Left ventricle myocardium inferior (tissue), 1 donor: ENCODE measurements around the gene WNT8A. TPM values are rescaled to one million over a fixed set of nuclear protein-coding genes. Genes with fewer than 3 reads are reported as not detected.
"Not testable (repeated sequence)": the region's sequence is repeated elsewhere in the genome, so short reads cannot be mapped to it uniquely, and the experiment has no call there.

Experiments used
- DNase-seq: peaks from one replicate; pipeline ENCODE4 v3.0.0-alpha.2; 2020
- H3K27ac ChIP-seq: fragments of 200-600 bp; replicated peaks from 2 replicates; pipeline ENCODE4 v1.8.0; 2021
- H3K27me3 ChIP-seq: fragments of 200-600 bp; 2 replicates; pipeline ENCODE4 v1.8.0; 2021; ENCODE audit warnings: low read depth
- H3K36me3 ChIP-seq: fragments of 200-600 bp; 2 replicates; pipeline ENCODE4 v1.8.0; 2021
- H3K4me1 ChIP-seq: fragments of 200-600 bp; 2 replicates; pipeline ENCODE4 v1.8.0; 2021
- H3K4me3 ChIP-seq: fragments of 200-600 bp; 2 replicates; pipeline ENCODE4 v1.8.0; 2021; ENCODE audit warnings: mild to moderate bottlenecking, moderate library complexity
- H3K9me3 ChIP-seq: fragments of 200-600 bp; replicated peaks from 2 replicates; pipeline ENCODE4 v1.8.0; 2021
- intact Hi-C: fragments of 100-400 bp; cut with micrococcal nuclease; formaldehyde crosslinking; loops from one replicate; pipeline ENCODE4 v1.11.0; 2022
- total RNA-seq: library from RNA; stranded (reverse); fragmentation: NEBNext Ultra II Directional; extraction: Animal tissue kit (Norgen Biotek cat#: 25700); gene quantifications from one replicate; pipeline ENCODE4 v1.2.1, GENCODE V29; 2021
- TF ChIP-seq, protein P1 (sequence below): fragments of 200-600 bp; IDR thresholded peaks from 2 replicates; pipeline ENCODE4 v1.8.0; 2021; ENCODE audit warnings: antibody characterized with exemption, mild to moderate bottlenecking, borderline replicate concordance
- donor health status: DM: no; HTN: yes; CAD: no; lungs with severe emphysema.

WNT8A gene
- total RNA-seq, 1 donor from 2014 or later, result not detected

DNA sequence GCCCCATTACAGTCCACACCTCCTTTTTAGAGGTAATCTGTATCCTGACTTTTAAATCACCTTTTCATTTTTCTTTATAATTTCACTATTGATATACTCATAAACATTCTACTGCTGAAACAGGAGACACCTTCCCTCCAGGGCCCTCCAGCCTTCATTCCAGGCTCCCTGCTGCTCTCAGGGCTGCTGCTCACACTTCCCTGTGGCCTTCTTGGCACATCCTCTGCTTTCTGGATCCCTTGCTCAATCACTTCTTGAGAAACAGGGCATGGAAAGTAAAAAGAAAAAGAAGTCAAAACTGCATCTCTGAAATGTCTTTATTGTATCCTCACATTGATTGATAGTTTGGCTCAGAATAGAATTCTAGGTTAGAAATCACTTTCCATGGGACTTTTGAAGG is 19.3 kb upstream of the WNT8A start:
- H3K27ac ChIP-seq, result no peak overlapping the region
- TF ChIP-seq, protein P1, sequence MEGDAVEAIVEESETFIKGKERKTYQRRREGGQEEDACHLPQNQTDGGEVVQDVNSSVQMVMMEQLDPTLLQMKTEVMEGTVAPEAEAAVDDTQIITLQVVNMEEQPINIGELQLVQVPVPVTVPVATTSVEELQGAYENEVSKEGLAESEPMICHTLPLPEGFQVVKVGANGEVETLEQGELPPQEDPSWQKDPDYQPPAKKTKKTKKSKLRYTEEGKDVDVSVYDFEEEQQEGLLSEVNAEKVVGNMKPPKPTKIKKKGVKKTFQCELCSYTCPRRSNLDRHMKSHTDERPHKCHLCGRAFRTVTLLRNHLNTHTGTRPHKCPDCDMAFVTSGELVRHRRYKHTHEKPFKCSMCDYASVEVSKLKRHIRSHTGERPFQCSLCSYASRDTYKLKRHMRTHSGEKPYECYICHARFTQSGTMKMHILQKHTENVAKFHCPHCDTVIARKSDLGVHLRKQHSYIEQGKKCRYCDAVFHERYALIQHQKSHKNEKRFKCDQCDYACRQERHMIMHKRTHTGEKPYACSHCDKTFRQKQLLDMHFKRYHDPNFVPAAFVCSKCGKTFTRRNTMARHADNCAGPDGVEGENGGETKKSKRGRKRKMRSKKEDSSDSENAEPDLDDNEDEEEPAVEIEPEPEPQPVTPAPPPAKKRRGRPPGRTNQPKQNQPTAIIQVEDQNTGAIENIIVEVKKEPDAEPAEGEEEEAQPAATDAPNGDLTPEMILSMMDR, result no peak
- no peaks in the 10 kb centered on the region for H3K27me3 ChIP-seq
- H3K4me1 ChIP-seq, result no peaks in the 10 kb centered on the region
- H3K9me3 ChIP-seq, result no peaks in the 10 kb centered on the region
- no peaks in the 10 kb centered on the region for H3K36me3 ChIP-seq
- intact Hi-C loops, result no loop called here
- no peak for DNase-seq
- H3K4me3 ChIP-seq, result no peak overlapping the region

DNA sequence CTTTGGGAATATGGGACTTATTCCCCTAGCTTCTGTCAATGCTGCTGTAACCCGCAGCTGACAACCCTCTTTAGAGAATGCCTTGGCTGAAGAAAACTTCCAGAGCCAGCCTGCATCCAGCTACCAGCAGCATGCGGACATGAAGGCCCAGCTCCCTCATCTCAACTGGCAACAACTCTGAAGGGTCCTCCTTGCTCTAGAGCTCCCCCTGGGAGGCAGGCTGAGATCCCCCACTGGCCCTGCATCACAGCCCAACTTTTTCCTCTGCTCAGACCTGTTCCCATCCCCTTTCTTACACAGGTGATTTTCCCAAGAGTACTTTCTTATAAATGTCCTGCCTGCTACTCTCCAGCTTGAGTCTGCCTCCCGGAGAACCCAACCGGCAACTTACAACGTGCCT is 18.7 kb upstream of the WNT8A start:
- intact Hi-C loops, result no loop called here
- H3K36me3 ChIP-seq, result no peaks in the 10 kb centered on the region
- TF ChIP-seq, protein P1, result peak; percentile 32
- no peak for DNase-seq
- no peaks in the 10 kb centered on the region for H3K9me3 ChIP-seq
- no peak overlapping the region for H3K27ac ChIP-seq
- no peaks in the 10 kb centered on the region for H3K4me1 ChIP-seq
- H3K4me3 ChIP-seq, result no peak overlapping the region
- H3K27me3 ChIP-seq, result no peaks in the 10 kb centered on the region

DNA sequence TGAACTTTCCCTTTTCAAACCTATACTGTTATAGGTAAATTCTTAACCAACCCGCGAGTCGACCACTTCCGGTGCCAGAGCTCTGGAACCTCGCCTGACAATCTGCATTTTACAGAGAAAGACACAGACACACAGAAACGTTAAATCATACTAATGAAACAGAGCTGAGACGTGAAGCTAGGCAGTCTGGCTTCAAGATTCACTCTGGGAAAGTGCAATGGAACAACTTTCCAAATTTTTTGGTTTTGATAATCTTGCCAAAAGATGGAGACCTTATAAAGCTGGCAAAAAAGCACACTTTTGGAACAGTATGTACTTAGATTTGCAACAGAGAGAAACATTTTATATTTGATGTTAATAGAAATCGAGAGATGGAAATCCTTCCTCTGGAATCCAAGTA is 15.9 kb upstream of the WNT8A start:
- Histone ChIP-seq H3K4me1 (no peaks in the 10 kb centered on the region), H3K27me3 (peaks cover 5% of the 10 kb centered on the region), H3K9me3 (no peaks in the 10 kb centered on the region), H3K4me3 (no peak overlapping the region), H3K36me3 (no peaks in the 10 kb centered on the region), H3K27ac (no peak overlapping the region)
- DNase-seq, result no peak
- TF ChIP-seq, protein P1, result no peak
- intact Hi-C loops, result no loop called here

DNA sequence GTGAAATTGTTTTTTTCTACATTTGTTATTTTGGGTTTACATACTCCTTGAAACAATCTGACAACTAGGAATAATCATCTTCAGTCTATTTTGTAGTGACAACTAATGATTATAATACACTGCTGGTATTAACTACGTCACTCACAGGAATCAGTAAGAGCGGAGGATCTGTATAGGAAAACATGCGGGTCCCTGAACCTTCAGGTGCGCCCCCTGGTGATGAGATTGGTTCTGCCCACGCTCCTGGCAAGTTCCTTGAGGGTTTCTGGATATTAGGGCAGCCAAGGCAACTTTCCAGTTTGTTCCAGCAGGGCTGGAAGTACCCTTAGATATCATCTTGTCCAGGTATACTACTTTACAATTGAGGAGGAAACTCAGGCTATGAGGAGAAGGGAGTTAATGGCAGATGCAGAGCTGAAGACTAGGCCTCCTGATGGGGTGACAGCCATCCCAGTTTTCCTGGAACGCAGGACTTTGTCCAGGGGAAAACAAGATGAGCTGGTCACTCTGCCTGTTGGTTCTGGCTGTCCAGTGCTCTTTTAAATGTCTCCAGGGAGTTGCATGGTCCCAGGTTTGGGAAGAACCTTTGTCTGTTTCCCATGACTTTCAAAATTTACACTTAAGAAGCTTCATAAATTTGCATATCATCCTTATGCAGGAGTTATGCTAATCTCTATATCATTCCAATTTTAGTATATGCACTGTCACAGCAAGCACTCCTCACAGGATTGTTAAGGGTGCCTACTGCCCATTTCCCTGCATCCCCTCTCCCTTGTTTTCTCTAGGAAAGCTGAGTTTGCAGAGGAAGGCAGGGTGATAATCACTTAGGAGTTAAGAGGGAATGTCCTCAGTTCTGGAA is 14.9 kb upstream of the WNT8A start:
- intact Hi-C loops, result no loop called here

DNA sequence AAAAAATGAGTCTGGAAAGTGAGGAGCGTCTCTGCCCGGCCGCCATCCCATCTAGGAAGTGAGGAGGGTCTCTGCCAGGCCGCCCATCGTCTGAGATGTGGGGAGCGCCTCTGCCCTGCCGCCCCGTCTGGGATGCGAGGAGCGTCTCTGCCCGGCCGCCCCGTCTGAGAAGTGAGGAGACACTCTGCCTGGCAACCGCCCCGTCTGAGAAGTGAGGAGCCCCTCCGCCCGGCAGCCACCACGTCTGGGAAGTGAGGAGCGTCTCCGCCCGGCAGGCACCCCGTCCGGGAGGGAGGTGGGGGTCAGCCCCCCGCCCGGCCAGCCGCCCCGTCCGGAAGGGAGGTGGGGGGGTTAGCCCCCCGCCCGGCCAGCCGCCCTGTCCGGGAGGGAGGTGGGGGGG is 13.8 kb upstream of the WNT8A start:
- intact Hi-C loops, H3K27ac ChIP-seq, H3K36me3 ChIP-seq, H3K9me3 ChIP-seq, H3K4me1 ChIP-seq, H3K27me3 ChIP-seq, H3K4me3 ChIP-seq, DNase-seq: not testable (repeated sequence)

More for the DNA sequence above, 14.9 kb upstream of the WNT8A start:
- Histone ChIP-seq H3K4me3 (no peak overlapping the region), H3K27ac (no peak overlapping the region), H3K36me3 (no peaks in the 10 kb centered on the region), H3K4me1 (no peaks in the 10 kb centered on the region), H3K9me3 (no peaks in the 10 kb centered on the region), H3K27me3 (peaks cover 5% of the 10 kb centered on the region)
- TF ChIP-seq, protein P1, result peak; percentile 83
- DNase-seq, result peak; percentile 68

DNA sequence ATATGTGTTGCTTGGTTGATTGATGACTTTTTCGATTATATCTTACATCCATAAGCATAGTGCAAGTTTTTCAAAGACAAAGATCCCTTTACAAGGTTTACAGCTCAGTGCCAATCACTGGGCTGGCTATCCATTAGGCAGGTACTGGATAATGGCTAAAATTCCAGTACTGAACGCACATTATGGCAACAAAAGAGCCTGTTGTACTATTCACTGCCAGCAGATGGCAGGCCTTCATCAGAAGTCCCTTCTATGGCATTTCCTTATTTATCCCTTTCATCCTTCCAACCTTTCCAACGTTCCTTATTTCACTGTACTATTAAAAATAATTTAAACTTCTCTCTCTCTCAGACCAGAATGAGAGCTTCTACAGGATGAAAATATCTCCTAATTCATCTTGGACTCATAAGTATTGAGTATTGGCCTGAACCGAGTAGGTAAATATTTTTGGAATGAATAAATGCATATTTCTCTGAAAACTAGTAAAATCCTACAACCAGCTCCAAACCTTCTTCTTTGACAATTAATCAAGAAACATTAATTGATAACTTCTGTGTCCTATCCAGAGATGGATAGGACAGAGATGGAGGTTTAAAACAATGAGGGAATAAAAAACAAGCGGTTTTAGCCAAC is 6.7 kb upstream of the WNT8A start:
- H3K36me3 ChIP-seq, result no peaks in the 10 kb centered on the region
- no peak overlapping the region for H3K4me3 ChIP-seq
- peak; percentile 50 for DNase-seq
- H3K4me1 ChIP-seq, result peaks cover 4% of the 10 kb centered on the region
- TF ChIP-seq, protein P1, result peak; percentile 90
- H3K27ac ChIP-seq, result no peak overlapping the region
- no peaks in the 10 kb centered on the region for H3K27me3 ChIP-seq
- intact Hi-C loops, result no loop called here
- H3K9me3 ChIP-seq, result no peaks in the 10 kb centered on the region
